Right atrium auricular region (tissue), 2 donors: ENCODE measurements around the gene APOC4. TPM values are rescaled to one million over a fixed set of nuclear protein-coding genes. Genes with fewer than 3 reads are reported as not detected.

ENCODE experiments used
- DNase-seq: peaks from one replicate; pipeline ENCODE4 v3.0.0-alpha.2; 2019; ENCODE audit warnings: low spot score
- H3K27ac ChIP-seq, 2 donors: fragments of 200-600 bp; sonication (generic); 1 replicate in 1 of 2; 2 replicates in 1 of 2; pipeline ENCODE4 v1.5.1; 2016 to 2019
- H3K27me3 ChIP-seq, 2 donors: fragments of 200-600 bp; sonication (generic); one replicate each; pipeline versions ENCODE4 v1.5.1 to v1.6.0; 2017 to 2019
- H3K36me3 ChIP-seq: fragments of 200-600 bp; sonication (generic); one replicate; pipeline ENCODE4 v1.5.1; 2016
- H3K4me1 ChIP-seq, 2 donors: fragments of 200-600 bp; sonication (generic); one replicate each; pipeline versions ENCODE4 v1.5.1 to v1.6.0; 2017 to 2019
- H3K4me3 ChIP-seq, 2 donors: fragments of 200-600 bp; sonication (generic); 1 replicate in 1 of 2; 2 replicates in 1 of 2; pipeline ENCODE4 v1.5.1; 2017 to 2019; ENCODE audit warnings: mild to moderate bottlenecking in 1 of 2, moderate library complexity in 1 of 2
- H3K9me3 ChIP-seq, 2 donors: fragments of 200-600 bp; sonication (generic); one replicate each; pipeline ENCODE4 v1.5.1; 2019
- total RNA-seq, 2 donors: library from RNA; depleted of rRNA; stranded (reverse); fragments of >200 nt; gene quantifications; one replicate each; pipeline ENCODE4 v1.1.0, GENCODE V29; 2016
- TF ChIP-seq, protein P1 (sequence below), 2 donors: fragments of 200-600 bp; sonication (generic); IDR thresholded peaks; one replicate each; pipeline ENCODE4 v1.5.1; 2019; ENCODE audit warnings: antibody characterized with exemption in 2 of 2

APOC4 gene
- total RNA-seq, 2 donors from 2014 or later: not detected

DNA sequence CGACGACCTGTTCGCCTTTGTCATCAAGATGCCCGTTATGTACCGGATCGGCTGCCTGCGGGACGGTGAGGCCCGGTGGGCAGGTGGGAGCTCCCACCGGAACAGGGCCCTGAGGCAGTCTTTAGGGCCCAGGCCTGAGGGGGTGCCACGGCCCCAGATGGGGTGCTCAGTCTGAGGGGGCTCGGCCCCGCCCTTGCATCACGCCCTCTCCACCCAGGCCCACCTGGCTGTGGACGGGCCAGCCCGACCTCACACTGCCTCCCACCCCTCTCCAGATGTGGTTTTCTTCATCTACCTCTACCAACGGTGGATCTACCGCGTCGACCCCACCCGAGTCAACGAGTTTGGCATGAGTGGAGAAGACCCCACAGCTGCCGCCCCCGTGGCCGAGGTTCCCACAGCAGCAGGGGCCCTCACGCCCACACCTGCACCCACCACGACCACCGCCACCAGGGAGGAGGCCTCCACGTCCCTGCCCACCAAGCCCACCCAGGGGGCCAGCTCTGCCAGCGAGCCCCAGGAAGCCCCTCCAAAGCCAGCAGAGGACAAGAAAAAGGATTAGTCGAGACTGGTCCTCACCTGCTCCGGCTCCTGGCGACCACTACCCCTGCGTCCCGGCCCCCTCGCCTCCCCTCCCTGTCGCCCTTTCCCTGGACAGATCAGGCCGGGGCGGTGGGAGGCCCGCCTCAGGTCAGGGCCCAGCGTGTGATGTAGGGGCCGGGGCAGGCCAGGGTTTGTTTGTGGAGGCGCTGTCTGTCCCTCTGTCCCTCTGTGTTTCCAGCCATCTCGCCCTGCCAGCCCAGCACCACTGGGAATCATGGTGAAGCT is 50.5 kb downstream of the APOC4 start:
- TF ChIP-seq, protein P1, sequence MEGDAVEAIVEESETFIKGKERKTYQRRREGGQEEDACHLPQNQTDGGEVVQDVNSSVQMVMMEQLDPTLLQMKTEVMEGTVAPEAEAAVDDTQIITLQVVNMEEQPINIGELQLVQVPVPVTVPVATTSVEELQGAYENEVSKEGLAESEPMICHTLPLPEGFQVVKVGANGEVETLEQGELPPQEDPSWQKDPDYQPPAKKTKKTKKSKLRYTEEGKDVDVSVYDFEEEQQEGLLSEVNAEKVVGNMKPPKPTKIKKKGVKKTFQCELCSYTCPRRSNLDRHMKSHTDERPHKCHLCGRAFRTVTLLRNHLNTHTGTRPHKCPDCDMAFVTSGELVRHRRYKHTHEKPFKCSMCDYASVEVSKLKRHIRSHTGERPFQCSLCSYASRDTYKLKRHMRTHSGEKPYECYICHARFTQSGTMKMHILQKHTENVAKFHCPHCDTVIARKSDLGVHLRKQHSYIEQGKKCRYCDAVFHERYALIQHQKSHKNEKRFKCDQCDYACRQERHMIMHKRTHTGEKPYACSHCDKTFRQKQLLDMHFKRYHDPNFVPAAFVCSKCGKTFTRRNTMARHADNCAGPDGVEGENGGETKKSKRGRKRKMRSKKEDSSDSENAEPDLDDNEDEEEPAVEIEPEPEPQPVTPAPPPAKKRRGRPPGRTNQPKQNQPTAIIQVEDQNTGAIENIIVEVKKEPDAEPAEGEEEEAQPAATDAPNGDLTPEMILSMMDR (IDR thresholded peaks at IDR 0.05): no peak
- Histone ChIP-seq H3K27me3 (no peaks in the 10 kb centered on the region), H3K4me1 (no peaks in the 10 kb centered on the region), H3K36me3 (peaks cover 47% of the 10 kb centered on the region), H3K27ac (no peak overlapping the region), H3K9me3 (no peaks in the 10 kb centered on the region), H3K4me3 (no peak overlapping the region)
- no peak for DNase-seq

DNA sequence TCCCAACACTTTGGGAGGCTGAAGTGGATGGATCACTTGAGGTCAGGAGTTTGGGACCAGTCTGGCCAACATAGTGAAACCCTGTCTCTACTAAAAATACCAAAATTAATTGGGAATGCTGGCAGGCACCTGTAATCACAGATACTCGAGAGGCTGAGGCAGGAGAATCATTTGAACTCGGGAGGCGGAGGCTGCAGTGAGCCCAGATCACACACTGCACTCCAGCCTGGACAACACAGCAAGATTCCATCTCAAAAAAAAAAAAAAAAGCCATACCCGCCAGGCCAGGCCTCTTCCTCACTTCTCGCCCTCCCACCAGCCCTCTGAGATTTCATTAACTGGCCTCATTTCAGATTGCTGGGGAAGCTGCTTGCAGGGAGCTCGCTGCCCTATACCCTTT is 51.5 kb downstream of the APOC4 start:
- no peaks in the 10 kb centered on the region for H3K9me3 ChIP-seq
- no peak overlapping the region for H3K4me3 ChIP-seq
- peaks cover 37% of the 10 kb centered on the region for H3K36me3 ChIP-seq
- H3K27me3 ChIP-seq: no peaks in the 10 kb centered on the region
- no peak overlapping the region for H3K27ac ChIP-seq
- no peaks in the 10 kb centered on the region for H3K4me1 ChIP-seq
- TF ChIP-seq, protein P1 (IDR thresholded peaks at IDR 0.05): no peak
- DNase-seq: no peak

DNA sequence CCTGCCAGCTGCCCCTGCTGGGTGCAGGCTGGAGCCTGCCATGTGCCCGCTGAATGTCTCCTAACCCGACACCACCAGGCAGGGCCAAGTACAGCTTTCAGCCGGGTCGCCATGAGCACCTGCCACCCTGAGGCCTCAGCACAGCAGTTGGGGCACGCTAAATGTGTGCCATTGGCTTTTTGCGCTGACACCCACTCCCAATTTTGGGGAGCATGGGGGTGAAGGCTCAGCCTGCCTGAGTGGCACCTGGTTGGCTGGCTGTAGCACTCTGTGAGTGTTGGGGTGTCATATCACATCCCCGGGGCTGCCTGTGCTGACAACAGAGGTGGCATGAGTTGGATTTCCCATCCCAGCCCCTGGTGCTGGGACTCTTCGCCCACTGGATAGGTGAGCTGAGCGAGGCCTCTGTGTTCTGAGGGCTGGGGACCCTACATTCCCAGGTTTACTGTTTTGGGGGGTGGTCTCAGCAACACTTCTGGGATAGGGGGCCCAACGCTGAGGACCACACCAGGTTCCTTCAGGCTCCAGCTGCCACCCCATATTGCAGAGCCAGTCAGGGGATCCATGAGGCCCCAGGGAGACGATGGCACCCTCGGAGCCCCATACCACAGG is 52.0 kb downstream of the APOC4 start:
- Histone ChIP-seq H3K27me3 (no peaks in the 10 kb centered on the region), H3K36me3 (peaks cover 32% of the 10 kb centered on the region), H3K4me3 (no peak overlapping the region), H3K9me3 (no peaks in the 10 kb centered on the region), H3K4me1 (no peaks in the 10 kb centered on the region), H3K27ac (no peak overlapping the region)
- TF ChIP-seq, protein P1 (IDR thresholded peaks at IDR 0.05): no peak
- no peak for DNase-seq

Other genes with a start within 250 kb of the APOC4 start
- not detected for gene CEACAM16, start 243.1 kb upstream of the APOC4 start, total RNA-seq
- 10 to 100 TPM; 15.3 to 25.2 TPM for gene BCL3, start 193.5 kb upstream of the APOC4 start, total RNA-seq
- not detected for gene CBLC, start 164.3 kb upstream of the APOC4 start, total RNA-seq
- 100 to 1,000 TPM in 1 of 2 donors, 10 to 100 TPM in 1; 82.1 to 102 TPM for gene BCAM, start 133.1 kb upstream of the APOC4 start, total RNA-seq
- 10 to 100 TPM; 65.1 to 95.7 TPM for gene NECTIN2, start 95.9 kb upstream of the APOC4 start, total RNA-seq
- 10 to 100 TPM; 33.7 to 39.0 TPM for gene TOMM40, start 51.0 kb upstream of the APOC4 start, total RNA-seq
- 100 to 1,000 TPM in 1 of 2 donors, 10 to 100 TPM in 1; 85.3 to 403 TPM for gene APOE, start 36.4 kb upstream of the APOC4 start, total RNA-seq
- 1 to 10 TPM; 3.6 to 6.5 TPM for gene APOC1, start 27.6 kb upstream of the APOC4 start, total RNA-seq
- not detected for gene APOC2, start 3.8 kb downstream of the APOC4 start, total RNA-seq
- 10 to 100 TPM; 75.9 to 83.5 TPM for gene CLPTM1, start 13.1 kb downstream of the APOC4 start, total RNA-seq
- 1 to 10 TPM; 1.3 to 3.1 TPM for gene RELB, start 59.2 kb downstream of the APOC4 start, total RNA-seq
- gene CLASRP, start 96.8 kb downstream of the APOC4 start, total RNA-seq: 10 to 100 TPM; 29.6 to 31.3 TPM
- gene ZNF296, start 134.2 kb downstream of the APOC4 start, total RNA-seq: under 1 TPM in 1 of 2 donors, not detected in 1; 0.43 TPM
- 10 to 100 TPM; 11.3 to 20.0 TPM for gene GEMIN7, start 137.0 kb downstream of the APOC4 start, total RNA-seq
- 10 to 100 TPM; 21.7 to 22.9 TPM for gene PPP1R37, start 150.9 kb downstream of the APOC4 start, total RNA-seq
- under 1 TPM; 0.16 to 0.22 TPM for gene NKPD1, start 218.7 kb downstream of the APOC4 start, total RNA-seq
- 10 to 100 TPM; 17.9 to 22.8 TPM for gene TRAPPC6A, start 236.0 kb downstream of the APOC4 start, total RNA-seq
- gene BLOC1S3, start 236.5 kb downstream of the APOC4 start, total RNA-seq: 1 to 10 TPM; 5.0 to 5.6 TPM